Measurements from ENCODE around the gene CSTB.

GRCh38 chr21:43814215-43815106, 38.4 kb upstream of the CSTB start:
- TF ChIP-seq CTCF (conservative IDR thresholded peaks at IDR 0.05) (no peak), EZH2 (IDR thresholded peaks at IDR 0.05; ENCODE audit: low read depth) (no peak)
